HCT116 (cell line): ENCODE results near the gene AGAP1.

Experiments
- CEBPB ChIP-seq: IDR thresholded peaks from 2 replicates; pipeline ENCODE4 v1.6.1; 2012; ENCODE audit warnings: low read depth
- EZH2 ChIP-seq: fragments of 200-600 bp; sonication (generic); IDR thresholded peaks from 2 replicates; pipeline ENCODE4 v1.6.1; 2017; ENCODE audit warnings: antibody characterized with exemption, mixed run types
- EZH2phosphoT487 ChIP-seq: fragments of 200-600 bp; IDR thresholded peaks from 2 replicates; pipeline ENCODE4 v1.6.1; 2018; ENCODE audit warnings: antibody characterized with exemption, borderline replicate concordance
- JUND ChIP-seq: IDR thresholded peaks from 2 replicates; pipeline ENCODE4 v1.6.1; 2012
- POLR2A ChIP-seq: IDR thresholded peaks from 2 replicates; pipeline ENCODE4 v1.7.0; 2011; ENCODE audit warnings: borderline replicate concordance; ENCODE audit not compliant: insufficient read depth, insufficient read length; ENCODE audit errors: extremely low read depth
- POLR2AphosphoS5 ChIP-seq: IDR thresholded peaks from 2 replicates; pipeline ENCODE4 v1.6.1; 2011; ENCODE audit warnings: mild to moderate bottlenecking, low read depth, low read length, moderate library complexity
- SP1 ChIP-seq: IDR thresholded peaks from 2 replicates; pipeline ENCODE4 v1.6.1; 2012; ENCODE audit warnings: low read depth
- SRF ChIP-seq: IDR thresholded peaks from 2 replicates; pipeline ENCODE4 v1.6.1; 2012; ENCODE audit warnings: low read depth
- TCF7L2 ChIP-seq: IDR thresholded peaks from 2 replicates; pipeline ENCODE4 v1.7.0; 2011; ENCODE audit warnings: borderline replicate concordance, inconsistent platforms; ENCODE audit not compliant: insufficient read depth, insufficient read length; ENCODE audit errors: extremely low read depth
- ZFX ChIP-seq: fragments of 450-650 bp; IDR thresholded peaks from 2 replicates; pipeline ENCODE4 v1.6.1; 2017
- ZNF274 ChIP-seq: fragments of 200-500 bp; sonication (Bioruptor generic); IDR thresholded peaks from 2 replicates; pipeline ENCODE4 v1.6.1; 2014; ENCODE audit warnings: mild to moderate bottlenecking, low read depth, low read length, inconsistent platforms
- TF ChIP-seq, protein P1 (sequence below), 3 experiments: fragments of 200-600 bp in 1 of 3; sonication (generic) in 1 of 3; IDR thresholded peaks in 2 of 3; conservative IDR thresholded peaks in 1 of 3; 2 replicates each; pipeline ENCODE4 v1.5.1; 2012 to 2017; ENCODE audit warnings: low read depth in 2 of 3, low read length in 2 of 3, antibody characterized with exemption in 1 of 3, borderline replicate concordance in 1 of 3, control low read depth in 1 of 3, mild to moderate bottlenecking in 1 of 3, mixed read lengths in 1 of 3, mixed run types in 1 of 3, moderate library complexity in 1 of 3; ENCODE audit not compliant: insufficient read depth in 1 of 3
- TF ChIP-seq, protein P2 (sequence below): IDR thresholded peaks from 2 replicates; pipeline ENCODE4 v1.6.1; 2012
- TF ChIP-seq, protein P3 (sequence below): IDR thresholded peaks from 2 replicates; pipeline ENCODE4 v1.6.1; 2012; ENCODE audit warnings: low read depth

DNA sequence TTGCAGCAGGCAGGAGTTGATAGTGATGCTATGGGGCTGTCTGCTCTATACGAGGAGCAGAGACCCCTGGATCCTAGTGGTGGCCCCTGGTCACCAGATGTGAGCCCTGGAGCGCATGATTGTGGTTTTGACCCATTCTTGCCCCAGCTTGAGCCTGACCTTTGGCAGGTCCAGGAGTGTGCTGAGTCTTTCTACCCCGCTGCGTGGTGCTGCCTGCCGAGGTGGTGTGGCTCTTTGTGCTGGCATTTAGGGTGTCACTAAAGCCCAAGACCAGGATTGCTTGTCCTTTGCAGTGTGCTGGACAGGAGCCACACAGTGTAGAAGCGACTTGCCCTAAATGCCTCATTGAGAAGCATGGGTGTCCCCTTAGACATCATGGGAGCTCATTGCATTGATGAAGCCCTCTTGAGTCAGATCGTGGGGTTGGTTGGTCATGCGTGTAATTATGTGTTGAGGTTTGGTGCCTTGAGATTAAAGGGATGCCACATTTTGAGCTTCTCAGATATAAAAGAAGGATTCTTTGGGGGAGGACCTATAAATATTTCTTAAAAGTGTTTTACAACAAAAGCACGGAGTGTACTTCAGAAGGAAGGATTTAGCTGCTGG, 88.3 kb downstream of the AGAP1 start:
- TF ChIP-seq, protein P1, sequence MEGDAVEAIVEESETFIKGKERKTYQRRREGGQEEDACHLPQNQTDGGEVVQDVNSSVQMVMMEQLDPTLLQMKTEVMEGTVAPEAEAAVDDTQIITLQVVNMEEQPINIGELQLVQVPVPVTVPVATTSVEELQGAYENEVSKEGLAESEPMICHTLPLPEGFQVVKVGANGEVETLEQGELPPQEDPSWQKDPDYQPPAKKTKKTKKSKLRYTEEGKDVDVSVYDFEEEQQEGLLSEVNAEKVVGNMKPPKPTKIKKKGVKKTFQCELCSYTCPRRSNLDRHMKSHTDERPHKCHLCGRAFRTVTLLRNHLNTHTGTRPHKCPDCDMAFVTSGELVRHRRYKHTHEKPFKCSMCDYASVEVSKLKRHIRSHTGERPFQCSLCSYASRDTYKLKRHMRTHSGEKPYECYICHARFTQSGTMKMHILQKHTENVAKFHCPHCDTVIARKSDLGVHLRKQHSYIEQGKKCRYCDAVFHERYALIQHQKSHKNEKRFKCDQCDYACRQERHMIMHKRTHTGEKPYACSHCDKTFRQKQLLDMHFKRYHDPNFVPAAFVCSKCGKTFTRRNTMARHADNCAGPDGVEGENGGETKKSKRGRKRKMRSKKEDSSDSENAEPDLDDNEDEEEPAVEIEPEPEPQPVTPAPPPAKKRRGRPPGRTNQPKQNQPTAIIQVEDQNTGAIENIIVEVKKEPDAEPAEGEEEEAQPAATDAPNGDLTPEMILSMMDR (IDR thresholded peaks at IDR 0.05 in 2 of 3, conservative IDR thresholded peaks at IDR 0.05 in 1 of 3; ENCODE audit: borderline replicate concordance in 1 of 3, insufficient read depth in 1 of 3, low read depth in 2 of 3, low read length in 2 of 3) = no peak
- no peak for TF ChIP-seq POLR2AphosphoS5
- TF ChIP-seq ZFX = no peak
- TF ChIP-seq EZH2 = no peak
- no peak for TF ChIP-seq POLR2A
- no peak for TF ChIP-seq JUND
- TF ChIP-seq CEBPB = no peak
- TF ChIP-seq EZH2phosphoT487 = no peak
- no peak for TF ChIP-seq TCF7L2
- no peak for TF ChIP-seq ZNF274
- TF ChIP-seq, protein P2, sequence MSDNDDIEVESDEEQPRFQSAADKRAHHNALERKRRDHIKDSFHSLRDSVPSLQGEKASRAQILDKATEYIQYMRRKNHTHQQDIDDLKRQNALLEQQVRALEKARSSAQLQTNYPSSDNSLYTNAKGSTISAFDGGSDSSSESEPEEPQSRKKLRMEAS = no peak
- TF ChIP-seq, protein P3, sequence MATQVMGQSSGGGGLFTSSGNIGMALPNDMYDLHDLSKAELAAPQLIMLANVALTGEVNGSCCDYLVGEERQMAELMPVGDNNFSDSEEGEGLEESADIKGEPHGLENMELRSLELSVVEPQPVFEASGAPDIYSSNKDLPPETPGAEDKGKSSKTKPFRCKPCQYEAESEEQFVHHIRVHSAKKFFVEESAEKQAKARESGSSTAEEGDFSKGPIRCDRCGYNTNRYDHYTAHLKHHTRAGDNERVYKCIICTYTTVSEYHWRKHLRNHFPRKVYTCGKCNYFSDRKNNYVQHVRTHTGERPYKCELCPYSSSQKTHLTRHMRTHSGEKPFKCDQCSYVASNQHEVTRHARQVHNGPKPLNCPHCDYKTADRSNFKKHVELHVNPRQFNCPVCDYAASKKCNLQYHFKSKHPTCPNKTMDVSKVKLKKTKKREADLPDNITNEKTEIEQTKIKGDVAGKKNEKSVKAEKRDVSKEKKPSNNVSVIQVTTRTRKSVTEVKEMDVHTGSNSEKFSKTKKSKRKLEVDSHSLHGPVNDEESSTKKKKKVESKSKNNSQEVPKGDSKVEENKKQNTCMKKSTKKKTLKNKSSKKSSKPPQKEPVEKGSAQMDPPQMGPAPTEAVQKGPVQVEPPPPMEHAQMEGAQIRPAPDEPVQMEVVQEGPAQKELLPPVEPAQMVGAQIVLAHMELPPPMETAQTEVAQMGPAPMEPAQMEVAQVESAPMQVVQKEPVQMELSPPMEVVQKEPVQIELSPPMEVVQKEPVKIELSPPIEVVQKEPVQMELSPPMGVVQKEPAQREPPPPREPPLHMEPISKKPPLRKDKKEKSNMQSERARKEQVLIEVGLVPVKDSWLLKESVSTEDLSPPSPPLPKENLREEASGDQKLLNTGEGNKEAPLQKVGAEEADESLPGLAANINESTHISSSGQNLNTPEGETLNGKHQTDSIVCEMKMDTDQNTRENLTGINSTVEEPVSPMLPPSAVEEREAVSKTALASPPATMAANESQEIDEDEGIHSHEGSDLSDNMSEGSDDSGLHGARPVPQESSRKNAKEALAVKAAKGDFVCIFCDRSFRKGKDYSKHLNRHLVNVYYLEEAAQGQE = no peak
- TF ChIP-seq SP1 = no peak
- TF ChIP-seq SRF = no peak
